ENCODE measurements around the gene NDUFV2. TPM values are rescaled to one million over a fixed set of nuclear protein-coding genes. Genes with fewer than 3 reads are reported as not detected.

NDUFV2 gene
- total and polyA plus RNA-seq, 2 of the 13 experiments (the other 11 are each of a cell fraction or from before 2014, with no cell fraction given) = 216 to 299 TPM

DNA sequence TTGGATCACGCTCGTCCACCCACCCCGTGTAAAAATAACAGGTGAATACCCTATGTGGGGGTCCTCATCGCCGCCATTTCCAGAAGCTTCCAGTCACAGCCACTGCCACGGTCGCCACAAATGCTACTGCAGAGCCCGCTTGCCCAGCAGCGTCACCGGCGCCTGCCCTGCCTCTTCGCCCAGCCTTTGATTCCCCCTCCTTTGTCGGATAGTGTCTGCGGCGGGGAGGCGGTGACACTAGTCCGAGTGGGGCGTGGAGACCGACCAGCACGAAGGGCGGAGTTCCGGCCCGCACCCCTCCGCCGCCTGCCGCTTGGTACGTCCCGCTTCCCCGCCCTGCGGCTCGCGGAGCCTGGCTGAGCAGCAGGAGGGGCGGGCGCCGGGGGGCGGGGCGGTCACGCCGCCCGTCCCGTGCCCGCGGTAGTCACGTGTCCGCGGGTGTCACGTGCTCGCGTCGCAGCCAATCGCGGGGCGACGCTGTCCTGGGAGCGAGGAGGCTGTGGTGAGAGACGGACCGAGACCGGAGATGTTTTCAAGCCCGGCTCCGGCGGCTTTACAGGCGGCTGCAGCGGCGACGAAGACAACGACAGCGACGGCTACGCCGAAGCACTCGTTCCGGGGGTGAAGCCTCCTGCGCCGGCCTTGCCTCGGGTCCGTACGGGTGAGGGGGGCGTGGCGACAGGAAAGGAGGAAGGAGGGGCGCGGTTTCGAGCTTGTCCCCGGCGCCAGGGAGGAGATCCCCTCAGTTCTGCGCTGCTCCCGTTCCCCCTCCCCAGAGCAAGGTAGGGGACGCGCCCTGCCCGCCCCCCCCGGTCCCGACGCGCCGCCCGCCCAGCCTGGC is 34.0 kb downstream of the NDUFV2 start, which contains the start of gene ANKRD12 (continued):
- no peak; the same call in 1 of the 2 replicates for TF ChIP-seq ZNF101 (CRISPR knock-in tag; IDR thresholded peaks at IDR 0.05; ENCODE audit: borderline replicate concordance, low read depth)
- TF ChIP-seq ZNF44 (CRISPR knock-in tag; IDR thresholded peaks at IDR 0.05) = no peak
- TF ChIP-seq, protein P1, sequence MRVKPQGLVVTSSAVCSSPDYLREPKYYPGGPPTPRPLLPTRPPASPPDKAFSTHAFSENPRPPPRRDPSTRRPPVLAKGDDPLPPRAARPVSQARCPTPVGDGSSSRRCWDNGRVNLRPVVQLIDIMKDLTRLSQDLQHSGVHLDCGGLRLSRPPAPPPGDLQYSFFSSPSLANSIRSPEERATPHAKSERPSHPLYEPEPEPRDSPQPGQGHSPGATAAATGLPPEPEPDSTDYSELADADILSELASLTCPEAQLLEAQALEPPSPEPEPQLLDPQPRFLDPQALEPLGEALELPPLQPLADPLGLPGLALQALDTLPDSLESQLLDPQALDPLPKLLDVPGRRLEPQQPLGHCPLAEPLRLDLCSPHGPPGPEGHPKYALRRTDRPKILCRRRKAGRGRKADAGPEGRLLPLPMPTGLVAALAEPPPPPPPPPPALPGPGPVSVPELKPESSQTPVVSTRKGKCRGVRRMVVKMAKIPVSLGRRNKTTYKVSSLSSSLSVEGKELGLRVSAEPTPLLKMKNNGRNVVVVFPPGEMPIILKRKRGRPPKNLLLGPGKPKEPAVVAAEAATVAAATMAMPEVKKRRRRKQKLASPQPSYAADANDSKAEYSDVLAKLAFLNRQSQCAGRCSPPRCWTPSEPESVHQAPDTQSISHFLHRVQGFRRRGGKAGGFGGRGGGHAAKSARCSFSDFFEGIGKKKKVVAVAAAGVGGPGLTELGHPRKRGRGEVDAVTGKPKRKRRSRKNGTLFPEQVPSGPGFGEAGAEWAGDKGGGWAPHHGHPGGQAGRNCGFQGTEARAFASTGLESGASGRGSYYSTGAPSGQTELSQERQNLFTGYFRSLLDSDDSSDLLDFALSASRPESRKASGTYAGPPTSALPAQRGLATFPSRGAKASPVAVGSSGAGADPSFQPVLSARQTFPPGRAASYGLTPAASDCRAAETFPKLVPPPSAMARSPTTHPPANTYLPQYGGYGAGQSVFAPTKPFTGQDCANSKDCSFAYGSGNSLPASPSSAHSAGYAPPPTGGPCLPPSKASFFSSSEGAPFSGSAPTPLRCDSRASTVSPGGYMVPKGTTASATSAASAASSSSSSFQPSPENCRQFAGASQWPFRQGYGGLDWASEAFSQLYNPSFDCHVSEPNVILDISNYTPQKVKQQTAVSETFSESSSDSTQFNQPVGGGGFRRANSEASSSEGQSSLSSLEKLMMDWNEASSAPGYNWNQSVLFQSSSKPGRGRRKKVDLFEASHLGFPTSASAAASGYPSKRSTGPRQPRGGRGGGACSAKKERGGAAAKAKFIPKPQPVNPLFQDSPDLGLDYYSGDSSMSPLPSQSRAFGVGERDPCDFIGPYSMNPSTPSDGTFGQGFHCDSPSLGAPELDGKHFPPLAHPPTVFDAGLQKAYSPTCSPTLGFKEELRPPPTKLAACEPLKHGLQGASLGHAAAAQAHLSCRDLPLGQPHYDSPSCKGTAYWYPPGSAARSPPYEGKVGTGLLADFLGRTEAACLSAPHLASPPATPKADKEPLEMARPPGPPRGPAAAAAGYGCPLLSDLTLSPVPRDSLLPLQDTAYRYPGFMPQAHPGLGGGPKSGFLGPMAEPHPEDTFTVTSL (CRISPR knock-in tag; IDR thresholded peaks at IDR 0.05; ENCODE audit: borderline replicate concordance) = no peak
- TF ChIP-seq, protein P2, sequence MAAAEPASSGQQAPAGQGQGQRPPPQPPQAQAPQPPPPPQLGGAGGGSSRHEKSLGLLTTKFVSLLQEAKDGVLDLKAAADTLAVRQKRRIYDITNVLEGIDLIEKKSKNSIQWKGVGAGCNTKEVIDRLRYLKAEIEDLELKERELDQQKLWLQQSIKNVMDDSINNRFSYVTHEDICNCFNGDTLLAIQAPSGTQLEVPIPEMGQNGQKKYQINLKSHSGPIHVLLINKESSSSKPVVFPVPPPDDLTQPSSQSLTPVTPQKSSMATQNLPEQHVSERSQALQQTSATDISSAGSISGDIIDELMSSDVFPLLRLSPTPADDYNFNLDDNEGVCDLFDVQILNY (CRISPR knock-in tag; conservative IDR thresholded peaks at IDR 0.05) = no peak
- TF ChIP-seq TBX3 (IDR thresholded peaks at IDR 0.05; ENCODE audit: borderline replicate concordance) = peak; percentile 54; the same call in 1 of the 2 replicates
- TF ChIP-seq, protein P3, sequence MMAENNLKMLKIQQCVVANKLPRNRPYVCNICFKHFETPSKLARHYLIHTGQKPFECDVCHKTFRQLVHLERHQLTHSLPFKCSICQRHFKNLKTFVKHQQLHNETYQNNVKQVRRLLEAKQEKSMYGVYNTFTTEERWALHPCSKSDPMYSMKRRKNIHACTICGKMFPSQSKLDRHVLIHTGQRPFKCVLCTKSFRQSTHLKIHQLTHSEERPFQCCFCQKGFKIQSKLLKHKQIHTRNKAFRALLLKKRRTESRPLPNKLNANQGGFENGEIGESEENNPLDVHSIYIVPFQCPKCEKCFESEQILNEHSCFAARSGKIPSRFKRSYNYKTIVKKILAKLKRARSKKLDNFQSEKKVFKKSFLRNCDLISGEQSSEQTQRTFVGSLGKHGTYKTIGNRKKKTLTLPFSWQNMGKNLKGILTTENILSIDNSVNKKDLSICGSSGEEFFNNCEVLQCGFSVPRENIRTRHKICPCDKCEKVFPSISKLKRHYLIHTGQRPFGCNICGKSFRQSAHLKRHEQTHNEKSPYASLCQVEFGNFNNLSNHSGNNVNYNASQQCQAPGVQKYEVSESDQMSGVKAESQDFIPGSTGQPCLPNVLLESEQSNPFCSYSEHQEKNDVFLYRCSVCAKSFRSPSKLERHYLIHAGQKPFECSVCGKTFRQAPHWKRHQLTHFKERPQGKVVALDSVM (CRISPR knock-in tag; IDR thresholded peaks at IDR 0.05) = peak; percentile 28; the same call in 1 of the 2 replicates
- no peak for TF ChIP-seq MTA3 (CRISPR knock-in tag; IDR thresholded peaks at IDR 0.05)
- no peak for TF ChIP-seq ZNF605 (CRISPR knock-in tag; IDR thresholded peaks at IDR 0.05)
- peak; percentile 65 for TF ChIP-seq MED1 (CRISPR knock-in tag; IDR thresholded peaks at IDR 0.05)
- no peak for TF ChIP-seq FOXP1 (IDR thresholded peaks at IDR 0.05)
- TF ChIP-seq FOXP1 (CRISPR knock-in tag; IDR thresholded peaks at IDR 0.05) = 0 out of 2 replicates have a peak, but pooled peaks have one; percentile 7
- no peak for TF ChIP-seq ZNF713 (CRISPR knock-in tag; IDR thresholded peaks at IDR 0.05)
- TF ChIP-seq FOXM1 (CRISPR knock-in tag; IDR thresholded peaks at IDR 0.05) = peak; percentile 15; the same call in 1 of the 2 replicates
- TF ChIP-seq ZBTB7B (CRISPR knock-in tag; IDR thresholded peaks at IDR 0.05) = peak; percentile 56; the same call in 1 of the 2 replicates
- TF ChIP-seq TBX2 (CRISPR knock-in tag; IDR thresholded peaks at IDR 0.05; ENCODE audit: borderline replicate concordance) = peak; percentile 89
- TF ChIP-seq, protein P4, sequence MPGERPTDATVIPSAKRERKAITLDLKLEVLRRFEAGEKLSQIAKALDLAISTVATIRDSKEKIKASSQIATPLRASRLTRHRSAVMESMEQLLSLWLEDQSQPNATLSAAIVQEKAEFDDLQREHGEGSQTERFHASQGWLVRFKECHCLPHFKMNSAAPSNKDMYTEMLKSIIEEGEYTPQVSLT (CRISPR knock-in tag; IDR thresholded peaks at IDR 0.05; ENCODE audit: borderline replicate concordance, low read depth) = no peak
- TF ChIP-seq, protein P5, sequence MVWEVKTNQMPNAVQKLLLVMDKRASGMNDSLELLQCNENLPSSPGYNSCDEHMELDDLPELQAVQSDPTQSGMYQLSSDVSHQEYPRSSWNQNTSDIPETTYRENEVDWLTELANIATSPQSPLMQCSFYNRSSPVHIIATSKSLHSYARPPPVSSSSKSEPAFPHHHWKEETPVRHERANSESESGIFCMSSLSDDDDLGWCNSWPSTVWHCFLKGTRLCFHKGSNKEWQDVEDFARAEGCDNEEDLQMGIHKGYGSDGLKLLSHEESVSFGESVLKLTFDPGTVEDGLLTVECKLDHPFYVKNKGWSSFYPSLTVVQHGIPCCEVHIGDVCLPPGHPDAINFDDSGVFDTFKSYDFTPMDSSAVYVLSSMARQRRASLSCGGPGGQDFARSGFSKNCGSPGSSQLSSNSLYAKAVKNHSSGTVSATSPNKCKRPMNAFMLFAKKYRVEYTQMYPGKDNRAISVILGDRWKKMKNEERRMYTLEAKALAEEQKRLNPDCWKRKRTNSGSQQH (CRISPR knock-in tag; IDR thresholded peaks at IDR 0.05; ENCODE audit: low read depth) = no peak
- TF ChIP-seq, protein P6, sequence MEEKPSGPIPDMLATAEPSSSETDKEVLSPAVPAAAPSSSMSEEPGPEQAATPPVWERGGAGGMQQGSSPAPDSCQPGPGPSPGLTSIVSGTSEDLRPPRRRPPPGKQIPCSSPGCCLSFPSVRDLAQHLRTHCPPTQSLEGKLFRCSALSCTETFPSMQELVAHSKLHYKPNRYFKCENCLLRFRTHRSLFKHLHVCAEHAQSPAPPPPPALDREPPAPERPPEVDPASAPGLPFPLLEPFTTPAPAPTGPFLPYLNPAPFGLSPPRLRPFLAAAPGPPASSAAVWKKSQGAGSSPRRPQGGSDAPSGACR (CRISPR knock-in tag; IDR thresholded peaks at IDR 0.05) = no peak
